GM23248 (cell line): ENCODE data around the gene DDI2. TPM values are rescaled to one million over a fixed set of nuclear protein-coding genes. Genes with fewer than 3 reads are reported as not detected.
"Not testable (repeated sequence)": the region's sequence is repeated elsewhere in the genome, so short reads cannot be mapped to it uniquely, and the experiment has no call there.

Experiments
- DNase-seq: peaks from one replicate; pipeline ENCODE4 v3.0.0-alpha.2; 2015
- H2AFZ ChIP-seq: fragments of 200-600 bp; sonication (generic); 2 replicates; pipeline ENCODE4 v1.6.1; 2016; ENCODE audit warnings: antibody characterized with exemption
- H3F3A ChIP-seq: fragments of 200-600 bp; sonication (generic); 2 replicates; pipeline ENCODE4 v1.6.1; 2016; ENCODE audit warnings: mild to moderate bottlenecking, antibody characterized with exemption, mixed run types; ENCODE audit not compliant: insufficient read depth
- H3K27ac ChIP-seq: fragments of 200-600 bp; sonication (generic); 2 replicates; pipeline ENCODE4 v1.5.1; 2016; ENCODE audit warnings: mild to moderate bottlenecking
- H3K27me3 ChIP-seq: fragments of 200-600 bp; sonication (generic); replicated peaks from 2 replicates; pipeline ENCODE4 v1.6.1; 2016; ENCODE audit warnings: mild to moderate bottlenecking; ENCODE audit not compliant: insufficient read depth
- H3K36me3 ChIP-seq: fragments of 200-600 bp; sonication (generic); 2 replicates; pipeline ENCODE4 v1.6.1; 2016; ENCODE audit warnings: low read depth, mild to moderate bottlenecking
- H3K4me1 ChIP-seq: fragments of 200-600 bp; sonication (generic); 2 replicates; pipeline ENCODE4 v1.6.1; 2016; ENCODE audit warnings: mild to moderate bottlenecking; ENCODE audit not compliant: insufficient read depth
- H3K4me2 ChIP-seq: fragments of 200-600 bp; sonication (generic); one replicate; pipeline ENCODE4 v1.6.1; 2016; ENCODE audit warnings: mild to moderate bottlenecking; ENCODE audit not compliant: unreplicated experiment
- H3K4me3 ChIP-seq: fragments of 200-600 bp; sonication (generic); 2 replicates; pipeline ENCODE4 v1.5.1; 2016; ENCODE audit warnings: mild to moderate bottlenecking
- H3K79me2 ChIP-seq: fragments of 200-600 bp; sonication (generic); 2 replicates; pipeline ENCODE4 v1.6.1; 2016; ENCODE audit warnings: mild to moderate bottlenecking; ENCODE audit not compliant: insufficient read depth
- H3K9ac ChIP-seq: fragments of 200-600 bp; sonication (generic); 2 replicates; pipeline ENCODE4 v1.6.1; 2016; ENCODE audit warnings: mild to moderate bottlenecking
- H3K9me2 ChIP-seq: fragments of 200-600 bp; sonication (generic); 2 replicates; pipeline ENCODE4 v1.6.1; 2016; ENCODE audit warnings: mixed run types, mild to moderate bottlenecking, moderate library complexity; ENCODE audit not compliant: insufficient read depth
- H3K9me3 ChIP-seq: fragments of 200-600 bp; sonication (generic); one replicate; pipeline ENCODE4 v1.6.1; 2017; ENCODE audit warnings: low read depth
- H4K20me1 ChIP-seq: fragments of 200-600 bp; sonication (generic); 2 replicates; pipeline ENCODE4 v1.6.0; 2016; ENCODE audit not compliant: insufficient read depth
- EZH2 ChIP-seq: fragments of 200-600 bp; sonication (generic); IDR thresholded peaks from 2 replicates; pipeline ENCODE4 v1.6.1; 2018; ENCODE audit warnings: antibody characterized with exemption, mild to moderate bottlenecking; ENCODE audit not compliant: insufficient read depth, poor library complexity, severe bottlenecking
- EZH2phosphoT487 ChIP-seq: fragments of 200-600 bp; sonication (generic); IDR thresholded peaks from 2 replicates; pipeline ENCODE4 v1.6.1; 2018; ENCODE audit warnings: antibody characterized with exemption, moderate library complexity, mild to moderate bottlenecking, low read depth; ENCODE audit not compliant: insufficient read depth
- WGBS, 2 experiments: methylation state at CpG; one replicate each; pipeline ENCODE4 v1.1.6; 2015 to 2017; ENCODE audit warnings: low lambda C conversion rate in 2 of 2, low coverage in 1 of 2; ENCODE audit errors: missing lambda C conversion rate in 2 of 2; 5-methylcytosine and 5-hydroxymethylcytosine counted together
- in situ Hi-C: fragments of 300-500 bp; cut with MboI; formaldehyde crosslinking; loops from 2 replicates; pipeline ENCODE4 v1.15.0; 2020
- polyA plus RNA-seq: library from polyadenylated mRNA; unstranded; fragments of >200 nt; fragmentation: Nextera tagmentation; extraction: Ambion mirVana; gene quantifications from 2 replicates; pipeline ENCODE4 v1.2.1, GENCODE V29; 2016
- total RNA-seq: library from RNA; depleted of rRNA; stranded (reverse); fragments of >200 nt; shearing (Covaris generic); gene quantifications from 2 replicates; pipeline ENCODE4 v1.2.3, GENCODE V29; 2014

Gene DDI2
- total and polyA plus RNA-seq, 2 experiments from 2014 or later, result 5.0 to 7.9 TPM

DNA sequence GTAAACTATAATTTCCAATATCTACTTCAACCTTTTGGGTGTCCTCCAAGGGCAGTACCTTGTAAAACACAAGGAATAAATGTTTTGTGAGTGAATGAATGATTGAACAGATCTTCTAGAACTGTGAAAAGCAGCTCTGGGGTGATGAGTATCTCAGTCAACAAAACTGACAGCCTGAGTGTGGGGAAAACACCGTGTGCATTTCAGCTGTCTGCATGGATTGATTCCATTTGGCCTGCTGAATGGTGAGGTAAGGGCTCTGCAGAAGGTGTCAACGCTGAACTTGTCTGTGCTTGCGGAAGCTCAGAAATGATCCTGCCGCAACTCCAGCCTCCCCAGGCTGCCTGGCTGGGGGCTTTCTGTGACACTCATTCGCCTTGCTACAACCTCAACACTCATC is 25.0 kb upstream of the DDI2 start:
- Histone ChIP-seq H3K36me3 (no peaks in the 10 kb centered on the region), H3K27me3 (no peaks in the 10 kb centered on the region), H3K27ac (no peak overlapping the region), H3K9ac (no peak overlapping the region), H3K79me2 (no peaks in the 10 kb centered on the region), H3K9me3 (no peaks in the 10 kb centered on the region), H3F3A (no peaks in the 10 kb centered on the region), H3K4me3 (no peak overlapping the region), H4K20me1 (no peaks in the 10 kb centered on the region), H3K9me2 (no peaks in the 10 kb centered on the region), H3K4me2 (no peak overlapping the region), H3K4me1 (no peaks in the 10 kb centered on the region), H2AFZ (no peak overlapping the region)
- WGBS, 2 experiments, result 61 to 77% methylated on average over 5 of the region's 5 CpGs
- TF ChIP-seq EZH2phosphoT487 (no peak), EZH2 (no peak)
- DNase-seq, result no peak
- in situ Hi-C loops, result no loop called here

DNA sequence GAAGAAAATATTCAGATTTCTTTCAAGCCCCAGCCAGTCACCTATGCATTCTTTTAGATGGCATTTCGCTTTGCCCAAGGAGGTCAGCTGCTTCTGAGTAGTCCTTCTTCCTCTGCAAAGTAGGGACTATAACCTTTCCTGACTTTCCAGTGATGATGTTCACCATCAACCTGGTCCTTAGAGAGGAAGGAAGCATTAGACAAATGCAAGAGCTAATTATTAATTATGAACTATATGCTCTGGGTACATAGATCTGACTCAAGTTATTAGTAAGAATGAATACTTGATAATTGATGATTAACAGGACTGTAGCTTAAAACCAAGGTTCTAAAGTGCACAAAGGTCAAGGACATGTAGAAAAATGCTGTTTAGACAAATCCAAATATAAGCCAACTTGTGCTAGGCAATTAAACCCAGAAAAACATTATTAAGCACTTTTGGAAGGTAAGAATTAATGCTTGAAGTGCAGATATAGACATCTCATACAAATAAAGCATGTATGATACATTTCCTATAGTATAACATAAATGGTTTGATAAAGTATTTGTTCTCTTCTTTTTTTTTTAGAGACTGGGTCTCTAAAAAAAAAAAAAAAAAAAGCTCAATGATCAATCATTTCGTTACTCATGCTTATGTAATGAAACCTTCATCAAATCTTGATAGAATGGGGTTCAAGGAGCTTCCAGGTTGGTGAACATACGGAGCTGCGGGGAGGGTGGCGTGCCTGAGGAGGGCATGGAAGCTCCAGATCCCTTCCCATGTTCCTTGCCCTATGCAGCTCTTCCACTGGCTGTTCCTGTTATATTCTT is 21.2 kb upstream of the DDI2 start:
- no peak overlapping the region for H3K27ac ChIP-seq
- in situ Hi-C loops, result no loop called here
- no peaks in the 10 kb centered on the region for H3K4me1 ChIP-seq

DNA sequence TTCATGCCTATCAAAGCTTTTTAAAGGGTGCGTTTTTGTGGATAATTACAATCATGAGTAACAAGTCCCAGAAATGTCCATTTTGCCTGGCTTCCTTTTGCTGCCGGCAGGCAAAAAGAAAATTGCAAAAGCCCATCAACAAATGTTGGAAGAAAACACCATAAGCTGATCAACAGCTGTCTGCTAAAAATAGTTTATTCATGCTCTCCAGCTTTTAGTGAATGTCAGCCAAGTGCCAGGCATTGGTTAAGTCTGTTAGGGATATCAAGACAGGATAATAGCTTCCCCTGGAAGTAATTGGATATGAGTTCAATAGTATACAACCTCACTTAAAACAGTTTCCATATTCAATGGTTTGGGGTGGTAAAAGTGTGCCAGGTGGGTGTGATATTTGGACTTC is 18.8 kb upstream of the DDI2 start:
- TF ChIP-seq EZH2phosphoT487 (no peak), EZH2 (no peak)
- Histone ChIP-seq H3K27ac (no peak overlapping the region), H4K20me1 (no peaks in the 10 kb centered on the region), H3K27me3 (no peaks in the 10 kb centered on the region), H2AFZ (no peak overlapping the region), H3K9me3 (no peaks in the 10 kb centered on the region), H3K4me3 (no peak overlapping the region), H3K9ac (no peak overlapping the region), H3K9me2 (no peaks in the 10 kb centered on the region), H3K4me2 (no peak overlapping the region), H3F3A (0 out of 2 replicates have a peak, but pooled peaks cover 4% of the 10 kb centered on the region), H3K79me2 (peaks cover 6% of the 10 kb centered on the region; the same call in 1 of the 2 replicates), H3K4me1 (peaks cover 4% of the 10 kb centered on the region; the same call in 1 of the 2 replicates), H3K36me3 (no peaks in the 10 kb centered on the region)
- in situ Hi-C loops, result no loop called here
- WGBS, 2 experiments, result 8% methylated on average over 2 of the region's 2 CpGs
- DNase-seq, result no peak

More for the DNA sequence above, 21.2 kb upstream of the DDI2 start:
- Histone ChIP-seq H3K4me2 (no peak overlapping the region), H3K9me3 (no peaks in the 10 kb centered on the region), H2AFZ (no peak overlapping the region), H3F3A (no peaks in the 10 kb centered on the region), H4K20me1 (no peaks in the 10 kb centered on the region), H3K79me2 (no peaks in the 10 kb centered on the region), H3K9me2 (no peaks in the 10 kb centered on the region), H3K9ac (no peak overlapping the region), H3K27me3 (no peaks in the 10 kb centered on the region), H3K4me3 (no peak overlapping the region), H3K36me3 (no peaks in the 10 kb centered on the region)
- DNase-seq, result no peak
- 67% methylated on average over 5 of the region's 5 CpGs for WGBS, 2 experiments
- TF ChIP-seq EZH2phosphoT487, result no peak

DNA sequence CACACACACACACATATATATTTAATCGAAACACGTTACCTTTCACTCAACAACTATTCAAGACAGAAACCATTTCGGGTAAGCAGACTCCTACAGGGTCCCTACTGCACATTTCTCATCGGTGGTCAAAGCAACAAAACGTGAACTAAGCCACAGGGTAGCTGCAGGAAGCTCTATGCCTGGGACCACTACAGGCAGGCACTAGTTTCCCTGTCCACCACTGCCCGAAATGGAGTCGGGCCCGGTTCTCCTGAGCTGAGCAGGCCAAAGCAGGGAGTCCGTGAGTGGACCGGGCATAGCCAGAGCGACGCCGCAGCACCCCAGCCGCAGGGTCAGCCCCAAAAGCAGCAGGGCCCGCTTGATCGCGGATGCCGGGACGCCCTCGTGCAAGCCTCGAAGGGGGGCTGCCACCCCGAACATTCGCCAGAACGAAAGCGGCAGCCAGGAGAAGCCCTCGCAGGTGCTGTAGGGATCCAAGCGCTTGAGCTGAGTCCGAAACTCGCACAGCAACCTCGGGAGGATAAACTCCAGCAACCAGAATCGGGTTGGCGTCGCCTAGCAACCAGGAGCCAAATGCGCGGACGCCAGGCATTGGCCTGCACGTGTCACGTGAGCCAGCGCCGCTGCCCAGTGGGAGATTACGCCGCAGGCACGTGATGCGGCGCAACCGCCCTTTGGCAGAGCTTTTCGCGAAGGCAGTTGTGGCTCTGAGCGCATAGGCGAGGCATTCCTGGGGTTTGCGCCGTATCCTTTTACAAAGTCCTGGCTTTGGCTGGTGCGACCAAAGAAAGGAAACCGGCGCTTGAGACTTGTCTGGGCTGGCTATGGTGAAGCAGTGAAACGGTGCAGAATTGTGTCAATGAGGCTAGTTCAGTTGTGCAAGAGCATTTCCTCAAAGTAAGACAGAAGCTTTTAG is 13.9 kb upstream of the DDI2 start:
- Histone ChIP-seq H3K4me1 (peaks cover 4% of the 10 kb centered on the region; the same call in 1 of the 2 replicates), H3K36me3 (no peaks in the 10 kb centered on the region), H3K9me2 (no peaks in the 10 kb centered on the region), H3K79me2 (peaks cover 6% of the 10 kb centered on the region; the same call in 1 of the 2 replicates), H4K20me1 (no peaks in the 10 kb centered on the region), H3F3A (0 out of 2 replicates have a peak, but pooled peaks cover 4% of the 10 kb centered on the region), H3K9ac (peak overlapping the region; percentile 94), H3K4me3 (peak overlapping the region; percentile 98), H2AFZ (peak overlapping the region; percentile 98), H3K9me3 (no peaks in the 10 kb centered on the region), H3K27me3 (no peaks in the 10 kb centered on the region), H3K4me2 (peak overlapping the region; percentile 100), H3K27ac (peak overlapping the region; percentile 95)
- WGBS, 2 experiments, result 3% methylated on average over 48 to 49 of the region's 56 CpGs
- peak; percentile 100 for DNase-seq
- no peak for TF ChIP-seq EZH2phosphoT487
- no peak for TF ChIP-seq EZH2
- in situ Hi-C loops, result no loop called here

DNA sequence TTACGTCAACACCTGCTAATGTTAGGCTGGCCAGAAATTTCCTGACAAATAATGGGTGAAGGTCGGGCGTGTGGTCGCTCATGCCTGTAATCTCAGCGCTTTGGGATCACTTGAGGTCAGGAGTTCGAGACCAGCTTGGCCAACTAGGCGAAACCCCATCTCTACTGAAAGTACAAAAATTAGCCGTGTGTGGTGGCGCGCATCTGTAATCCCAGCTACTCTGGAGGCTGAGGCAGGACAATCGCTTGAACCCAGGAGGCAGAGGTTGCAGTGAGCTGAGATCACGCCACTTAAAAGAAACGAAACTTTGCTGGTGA is 13.3 kb upstream of the DDI2 start:
- H3K79me2 ChIP-seq, H3K9me2 ChIP-seq, H3K4me1 ChIP-seq, H3K9me3 ChIP-seq, H3F3A ChIP-seq, H3K27me3 ChIP-seq, H3K36me3 ChIP-seq, H4K20me1 ChIP-seq, in situ Hi-C loops, DNase-seq: not testable (repeated sequence)
- Histone ChIP-seq H3K4me2 (peak overlapping the region; percentile 75), H3K4me3 (peak overlapping the region; percentile 98), H2AFZ (peak overlapping the region; percentile 98), H3K9ac (peak overlapping the region; percentile 94), H3K27ac (peak overlapping the region; percentile 95)
- 56 to 58% methylated on average over 13 of the region's 13 CpGs for WGBS, 2 experiments

DNA sequence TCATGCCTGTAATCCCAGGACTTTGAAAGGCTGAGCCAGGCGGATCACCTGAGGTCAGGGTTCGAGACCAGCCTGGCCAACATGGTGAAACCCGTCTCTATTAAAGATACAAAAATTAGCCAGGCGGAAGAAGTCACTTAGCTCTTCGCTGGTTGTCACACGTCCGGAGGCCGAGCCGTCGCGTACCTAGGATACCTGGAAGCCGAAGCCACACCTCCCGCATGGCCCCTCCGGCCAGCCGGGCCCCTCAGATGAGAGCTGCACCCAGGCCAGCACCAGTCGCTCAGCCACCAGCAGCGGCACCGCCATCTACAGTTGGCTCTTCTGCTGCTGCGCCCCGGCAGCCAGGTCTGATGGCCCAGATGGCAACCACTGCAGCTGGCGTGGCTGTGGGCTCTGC is 12.9 kb upstream of the DDI2 start:
- H3K4me1 ChIP-seq, H3F3A ChIP-seq, H3K9ac ChIP-seq, H4K20me1 ChIP-seq, in situ Hi-C loops, H3K79me2 ChIP-seq, H3K27me3 ChIP-seq, H3K36me3 ChIP-seq, H3K9me2 ChIP-seq, H3K4me3 ChIP-seq, H3K27ac ChIP-seq, H3K9me3 ChIP-seq, DNase-seq, H2AFZ ChIP-seq, H3K4me2 ChIP-seq: not testable (repeated sequence)
- 97% methylated on average over 16 to 21 of the region's 21 CpGs for WGBS, 2 experiments
